Hair follicular keratinocyte (primary cell): Measurements from ENCODE around the gene THEM4. TPM values are rescaled to one million over a fixed set of nuclear protein-coding genes. Genes with fewer than 3 reads are reported as not detected.

ENCODE experiments used
- total RNA-seq: library from RNA; depleted of rRNA; stranded (reverse); fragments of >200 nt; gene quantifications from 2 replicates; pipeline ENCODE4 v1.2.3, GENCODE V29; 2015

Gene THEM4
- total RNA-seq: 10.7 and 11.8 TPM in 2 replicates

DNA sequence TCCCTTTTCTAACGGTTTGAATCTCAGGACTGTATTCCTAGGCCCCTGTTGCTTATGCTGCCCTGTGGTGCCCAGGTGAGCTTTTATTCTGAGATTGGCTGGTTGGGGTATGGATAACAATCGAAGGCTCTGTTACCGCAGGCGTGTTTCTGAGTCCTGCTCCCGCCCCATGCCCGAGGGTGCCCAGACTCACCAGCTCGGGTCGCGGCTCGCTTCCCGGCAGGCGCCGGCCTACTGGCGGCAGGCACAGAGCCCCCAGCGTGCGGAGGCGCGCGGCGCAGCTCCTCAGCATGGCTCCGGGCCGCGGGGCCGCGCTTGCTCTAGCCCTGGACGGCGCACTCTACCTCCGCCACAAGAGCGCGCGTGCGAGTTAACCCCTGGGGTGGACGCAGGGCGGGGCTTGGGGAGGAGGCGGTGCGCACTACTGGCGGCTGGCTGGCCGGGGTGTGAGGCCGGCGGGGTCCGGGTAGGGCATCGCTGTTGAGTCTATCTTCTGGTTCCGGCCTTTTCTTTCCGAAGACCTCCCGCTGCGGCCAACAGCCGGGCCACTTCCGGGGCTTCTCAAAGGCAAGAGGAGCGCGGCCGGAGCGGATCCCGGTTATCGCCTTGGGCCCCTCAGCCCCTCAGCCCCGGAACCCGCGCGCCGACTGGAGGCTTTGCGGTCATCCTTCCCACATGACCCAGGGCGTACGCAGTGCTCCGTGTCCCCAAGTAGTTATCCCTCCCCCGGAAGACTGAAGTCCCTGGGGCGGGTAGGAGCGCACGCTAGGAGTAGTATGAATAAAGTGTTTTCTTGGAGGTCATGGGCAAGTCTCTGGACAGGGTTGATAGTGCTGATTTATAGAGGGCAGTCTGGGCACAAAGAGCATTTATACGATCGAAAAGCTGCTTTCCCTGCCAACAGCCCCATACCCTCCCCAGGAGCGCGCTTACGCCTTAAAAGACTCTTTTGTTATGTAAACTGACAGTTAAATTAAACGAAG lies at the start of gene THEM4:
Gene THEM4 (minus strand): TSS at position 345 of the 983 bp plus-strand sequence. CDS start 53 bp downstream, at position 292.

DNA sequence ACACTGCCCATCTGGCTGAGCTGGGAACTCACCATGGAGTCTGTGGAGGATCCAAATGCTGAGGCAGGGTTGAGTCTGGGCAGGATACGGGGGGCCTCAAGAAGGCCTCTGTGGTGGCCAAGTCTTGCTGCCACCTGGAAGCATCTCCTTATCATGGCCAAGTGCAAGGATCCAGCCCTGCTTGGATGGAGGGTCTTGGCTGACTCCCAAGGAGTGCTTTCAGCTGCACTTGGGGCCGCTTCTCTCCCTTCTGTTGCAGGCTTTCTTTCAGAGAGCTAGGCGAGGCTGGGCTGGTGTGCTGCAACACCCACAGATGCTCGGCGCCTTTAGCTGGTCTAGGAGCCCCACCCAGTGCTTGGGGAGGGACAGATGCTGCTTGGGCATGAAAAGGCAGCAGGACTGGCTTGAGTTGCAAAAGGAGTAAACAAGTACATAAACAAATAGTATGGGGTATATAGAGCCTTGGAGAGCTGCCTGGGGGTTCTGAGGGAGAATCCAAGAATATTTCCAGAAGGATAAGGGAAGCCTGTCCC lies 55.8 kb downstream of the THEM4 start, which contains the start of gene THEM5:
Gene THEM5 (minus strand): TSS at position 302 of the 533 bp plus-strand sequence. CDS start 147 bp downstream, at position 155.

DNA sequence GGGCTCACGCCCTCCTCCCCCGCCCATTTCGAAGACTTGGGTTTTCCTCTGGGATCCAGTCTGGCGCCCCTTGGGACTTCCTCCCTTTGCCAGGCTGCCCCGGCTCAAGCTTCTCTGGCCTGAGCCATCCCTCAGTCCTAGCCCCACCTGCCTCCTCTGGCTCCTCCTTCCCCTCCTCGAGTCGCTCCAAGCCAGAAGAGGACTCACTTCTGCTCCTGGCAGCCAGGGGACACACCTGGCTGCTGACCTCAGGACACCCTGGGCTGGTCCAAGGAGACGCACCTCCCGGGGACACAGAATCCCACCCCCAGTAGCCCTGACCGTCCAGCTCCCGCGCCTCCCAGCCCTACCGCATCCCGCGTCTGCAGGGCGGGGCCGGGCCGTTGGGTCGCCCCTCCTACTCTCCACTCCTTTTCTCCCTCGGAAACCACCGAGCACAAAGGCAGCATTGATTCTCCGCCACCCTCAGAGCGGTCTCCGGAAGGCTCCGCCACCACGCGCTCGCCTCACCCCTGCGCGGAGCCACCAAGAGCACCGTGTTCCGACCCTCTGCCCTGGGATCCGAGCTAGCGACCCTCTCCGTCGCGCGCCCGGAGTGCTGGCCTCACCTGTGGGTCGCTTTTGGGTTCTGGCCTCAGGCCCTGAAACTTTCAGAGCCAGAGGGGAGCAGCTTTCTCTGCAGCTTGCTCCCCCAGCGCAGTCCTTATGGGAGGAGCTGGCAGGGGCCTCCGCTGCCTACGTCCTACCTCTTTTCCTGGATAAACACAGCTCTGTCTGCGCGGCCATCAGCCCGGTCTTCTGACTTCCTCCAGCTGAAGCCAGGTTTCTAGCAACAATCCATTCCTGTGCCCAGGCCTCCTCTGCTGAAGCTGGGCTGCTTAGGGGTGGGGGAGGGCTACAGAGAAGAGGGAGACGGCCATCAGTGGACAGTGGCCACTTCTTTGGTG lies 69.6 kb downstream of the THEM4 start, which contains the start of gene C2CD4D:
Gene C2CD4D (minus strand): TSS at position 364 of the 947 bp plus-strand sequence. CDS start 831 bp downstream, outside the sequence.

DNA sequence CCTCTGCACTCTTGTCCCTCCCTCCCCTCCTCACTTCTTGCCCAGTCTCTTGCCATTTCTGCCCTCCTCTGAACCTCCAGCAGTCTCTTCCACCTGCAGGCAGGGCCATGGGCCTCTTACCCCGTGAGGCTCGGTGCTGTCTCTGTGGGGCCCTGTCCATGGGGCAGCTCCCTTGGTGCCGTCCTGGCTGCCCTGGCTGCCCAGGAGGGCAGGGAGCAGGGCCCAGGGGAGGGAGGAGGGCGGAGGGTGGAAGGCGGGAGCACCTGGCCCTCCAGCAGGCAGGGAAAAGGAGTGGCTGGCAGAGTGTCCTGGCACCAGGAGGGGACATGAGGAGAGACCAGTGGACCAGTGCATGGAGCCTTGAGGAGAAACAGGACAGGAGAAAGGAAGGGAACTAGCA lies 77.7 kb downstream of the THEM4 start, which contains the start of gene RORC:
Gene RORC (minus strand): TSS at position 198 of the 400 bp plus-strand sequence. CDS start 38 bp downstream, at position 160.

Other genes with a start within 250 kb of the THEM4 start
- gene CELF3, start 192.7 kb downstream of the THEM4 start, total RNA-seq: not detected in 2 replicates
- not detected in 2 replicates for gene RIIAD1, start 188.0 kb downstream of the THEM4 start, total RNA-seq
- gene MRPL9, start 146.0 kb downstream of the THEM4 start, total RNA-seq: 79.4 and 95.0 TPM in 2 replicates
- 12.3 and 13.3 TPM in 2 replicates for gene TDRKH, start 119.0 kb downstream of the THEM4 start, total RNA-seq
- gene LINGO4, start 104.1 kb downstream of the THEM4 start, total RNA-seq: not detected in 2 replicates
- gene RORC, start 77.7 kb downstream of the THEM4 start, total RNA-seq: 0.16 TPM in 1 of 2 replicates, not detected in the other
- 0.39 and 0.99 TPM in 2 replicates for gene C2CD4D, start 69.7 kb downstream of the THEM4 start, total RNA-seq
- gene THEM5, start 55.8 kb downstream of the THEM4 start, total RNA-seq: not detected in 2 replicates
- gene S100A10, start 84.3 kb upstream of the THEM4 start, total RNA-seq: 417 and 612 TPM in 2 replicates
- 973 and 1,471 TPM in 2 replicates for gene S100A11, start 127.5 kb upstream of the THEM4 start, total RNA-seq
- 0.08 TPM in 1 of 2 replicates, not detected in the other for gene TCHHL1, start 179.6 kb upstream of the THEM4 start, total RNA-seq
- gene TCHH, start 205.9 kb upstream of the THEM4 start, total RNA-seq: 0.04 TPM in 1 of 2 replicates, not detected in the other
- not detected in 2 replicates for gene RPTN, start 249.7 kb upstream of the THEM4 start, total RNA-seq